GM23248 (cell line): ENCODE measurements around the gene KAT2B.

Experiments used
- EZH2 ChIP-seq: fragments of 200-600 bp; sonication (generic); IDR thresholded peaks from 2 replicates; pipeline ENCODE4 v1.6.1; 2018; ENCODE audit warnings: antibody characterized with exemption, mild to moderate bottlenecking; ENCODE audit not compliant: insufficient read depth, poor library complexity, severe bottlenecking
- EZH2phosphoT487 ChIP-seq: fragments of 200-600 bp; sonication (generic); IDR thresholded peaks from 2 replicates; pipeline ENCODE4 v1.6.1; 2018; ENCODE audit warnings: antibody characterized with exemption, moderate library complexity, mild to moderate bottlenecking, low read depth; ENCODE audit not compliant: insufficient read depth

- TF ChIP-seq EZH2phosphoT487, result no peak
- no peak for TF ChIP-seq EZH2
Measured at GRCh38 chr3:20095470-20095869, 55.2 kb downstream of the KAT2B start.
